ENCODE data around the gene GPRIN3. TPM values are rescaled to one million over a fixed set of nuclear protein-coding genes. Genes with fewer than 3 reads are reported as not detected.

Gene GPRIN3
- total RNA-seq, 1 experiment from 2014 or later = 0.39 TPM

GRCh38 chr4:89305028-89305427, 2.6 kb downstream of the GPRIN3 start:
- no TSS peak for BruUV-seq (replicated peaks)
- Histone ChIP-seq H3K9me2 (ENCODE audit: insufficient read depth) (no peaks in the 10 kb centered on the region), H2AFZ (ENCODE audit: low read depth, low read length, poor library complexity, severe bottlenecking) (no peak overlapping the region), H3K9ac (ENCODE audit: low read length) (no peak overlapping the region), H3K27ac (ENCODE audit: low read depth, low read length) (no peak overlapping the region), H3K4me2 (ENCODE audit: low read length) (no peak overlapping the region), H3K79me2 (ENCODE audit: insufficient read depth, low read length) (no peaks in the 10 kb centered on the region), H3K27me3 (ENCODE audit: insufficient read depth, low read length) (no peaks in the 10 kb centered on the region), H3K9me3 (ENCODE audit: control insufficient read depth in 1 of 2, insufficient read depth in 1 of 2, low read depth in 1 of 2, low read length in 2 of 2) (no peaks in the 10 kb centered on the region), H3K36me3 (ENCODE audit: control insufficient read depth in 1 of 2, insufficient read depth in 2 of 2, low read length in 2 of 2) (no peaks in the 10 kb centered on the region), H3K4me1 (ENCODE audit: control insufficient read depth in 1 of 2, insufficient read depth in 2 of 2, low read length in 2 of 2) (peaks cover 0 to 6% of the 10 kb centered on the region in 2 experiments; a peak in 1 of 4 replicates), H4K20me1 (ENCODE audit: insufficient read depth) (no peaks in the 10 kb centered on the region), H3K4me3 (replicated peaks in 1 of 2; ENCODE audit: low read depth in 1 of 2, low read length in 2 of 2) (no peak overlapping the region)
- no peak for DNase-seq (ENCODE audit: low read depth, low spot score)
- ATAC-seq = no peak
- CTCF ChIA-PET = no interaction called here
- POLR2A ChIA-PET = no interaction called here
- intact Hi-C loops (cut with micrococcal nuclease) = no loop called here
- TF ChIP-seq CEBPB (IDR thresholded peaks at IDR 0.05; ENCODE audit: low read depth) = no peak
- no peak for TF ChIP-seq JUND (IDR thresholded peaks at IDR 0.05)
- RAD21 ChIA-PET (ENCODE audit: low non-redundant PET in 1 of 2, low total read pairs in 2 of 2, uncharacterized antibody in 2 of 2, unreplicated experiment in 2 of 2) = no interaction called here

- TF ChIP-seq ELF1 (IDR thresholded peaks at IDR 0.05; ENCODE audit: borderline replicate concordance, low read depth) (no peak), CBX3 (IDR thresholded peaks at IDR 0.05; ENCODE audit: low read depth) (no peak), ZFX (IDR thresholded peaks at IDR 0.05) (no peak), FOSL1 (IDR thresholded peaks at IDR 0.05; ENCODE audit: low read depth) (no peak), EGR1 (IDR thresholded peaks at IDR 0.05; ENCODE audit: low read depth) (no peak), RAD21 (IDR thresholded peaks at IDR 0.05; ENCODE audit: low read depth) (no peak), REST (IDR thresholded peaks at IDR 0.05; ENCODE audit: low read depth) (no peak)
- Histone ChIP-seq H3K9ac (ENCODE audit: low read length) (no peak overlapping the region), H3K79me2 (ENCODE audit: insufficient read depth, low read length) (no peaks in the 10 kb centered on the region), H3K27me3 (ENCODE audit: insufficient read depth, low read length) (no peaks in the 10 kb centered on the region), H3K36me3 (ENCODE audit: control insufficient read depth in 1 of 2, insufficient read depth in 2 of 2, low read length in 2 of 2) (no peaks in the 10 kb centered on the region), H3K9me2 (ENCODE audit: insufficient read depth) (no peaks in the 10 kb centered on the region), H3K4me3 (replicated peaks in 1 of 2; ENCODE audit: low read depth in 1 of 2, low read length in 2 of 2) (no peak overlapping the region), H3K4me2 (ENCODE audit: low read length) (no peak overlapping the region), H2AFZ (ENCODE audit: low read depth, low read length, poor library complexity, severe bottlenecking) (no peak overlapping the region), H4K20me1 (ENCODE audit: insufficient read depth) (no peaks in the 10 kb centered on the region), H3K9me3 (ENCODE audit: control insufficient read depth in 1 of 2, insufficient read depth in 1 of 2, low read depth in 1 of 2, low read length in 2 of 2) (no peaks in the 10 kb centered on the region), H3K27ac (ENCODE audit: low read depth, low read length) (no peak overlapping the region), H3K4me1 (ENCODE audit: control insufficient read depth in 1 of 2, insufficient read depth in 2 of 2, low read length in 2 of 2) (peaks cover 0 to 6% of the 10 kb centered on the region in 2 experiments; a peak in 2 of 4 replicates)
- intact Hi-C loops (cut with micrococcal nuclease) = no loop called here
- ChIA-PET RAD21 (ENCODE audit: low non-redundant PET in 1 of 2, low total read pairs in 2 of 2, uncharacterized antibody in 2 of 2, unreplicated experiment in 2 of 2) (no interaction called here), CTCF (no interaction called here), POLR2A (no interaction called here)
- no peak for DNase-seq (ENCODE audit: low read depth, low spot score)
- ATAC-seq = no peak
- no TSS peak for BruUV-seq (replicated peaks)
Observed at GRCh38 chr4:89303814-89304388, 3.7 kb downstream of the GPRIN3 start.

Measured in HCT116 (cell line).